Peyer's patch (tissue), 4 donors: ENCODE data around the gene KCNQ2.

ENCODE experiments used
- POLR2A ChIP-seq, 2 donors: fragments of 450-650 bp; IDR thresholded peaks; one replicate each; pipeline ENCODE4 v1.5.1; 2017; ENCODE audit warnings: antibody characterized with exemption in 2 of 2, mild to moderate bottlenecking in 2 of 2, moderate library complexity in 2 of 2
- TF ChIP-seq, protein P1 (sequence below), 6 experiments: fragments of 450-650 bp in 4 of 6; fragments of 200-600 bp in 2 of 6; sonication (generic) in 1 of 6; IDR thresholded peaks; one replicate each; pipeline ENCODE4 v1.5.1; 2017 to 2019; ENCODE audit warnings: antibody characterized with exemption in 6 of 6, mild to moderate bottlenecking in 3 of 6, moderate library complexity in 1 of 6

DNA sequence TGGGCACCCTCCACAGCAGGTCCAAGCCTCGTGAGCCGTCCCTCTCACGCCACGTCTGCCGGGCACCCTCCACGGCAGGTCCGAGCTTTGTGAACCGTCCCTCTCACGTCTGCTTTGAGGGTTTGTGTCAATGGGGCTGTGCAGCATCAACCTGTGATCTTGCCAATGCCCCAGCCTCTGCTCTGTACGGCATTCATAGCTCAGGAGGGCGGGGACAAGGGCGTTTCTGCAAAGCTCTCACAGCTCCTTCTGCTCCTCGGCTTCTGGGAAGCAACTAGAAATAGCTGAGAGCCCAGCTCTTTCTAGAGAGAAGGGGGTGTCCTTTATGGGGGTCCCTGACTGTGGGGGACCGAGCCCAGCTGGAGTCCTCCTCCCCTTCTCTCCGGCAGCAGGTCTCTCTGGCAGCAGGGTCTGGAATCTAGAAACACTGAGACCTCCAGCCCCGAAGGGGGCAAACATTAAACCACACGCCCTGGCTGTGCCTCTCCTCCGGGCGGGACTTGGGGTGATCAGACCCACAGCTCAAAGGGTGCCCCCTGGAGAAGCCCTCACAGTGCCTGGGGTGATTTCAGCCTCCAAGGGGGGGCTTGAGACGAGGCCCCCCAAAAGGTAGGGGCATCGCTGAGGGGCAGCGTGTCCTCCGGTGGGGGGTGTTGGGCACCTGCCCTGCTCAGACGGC, 70.1 kb downstream of the KCNQ2 start:
- TF ChIP-seq, protein P1, sequence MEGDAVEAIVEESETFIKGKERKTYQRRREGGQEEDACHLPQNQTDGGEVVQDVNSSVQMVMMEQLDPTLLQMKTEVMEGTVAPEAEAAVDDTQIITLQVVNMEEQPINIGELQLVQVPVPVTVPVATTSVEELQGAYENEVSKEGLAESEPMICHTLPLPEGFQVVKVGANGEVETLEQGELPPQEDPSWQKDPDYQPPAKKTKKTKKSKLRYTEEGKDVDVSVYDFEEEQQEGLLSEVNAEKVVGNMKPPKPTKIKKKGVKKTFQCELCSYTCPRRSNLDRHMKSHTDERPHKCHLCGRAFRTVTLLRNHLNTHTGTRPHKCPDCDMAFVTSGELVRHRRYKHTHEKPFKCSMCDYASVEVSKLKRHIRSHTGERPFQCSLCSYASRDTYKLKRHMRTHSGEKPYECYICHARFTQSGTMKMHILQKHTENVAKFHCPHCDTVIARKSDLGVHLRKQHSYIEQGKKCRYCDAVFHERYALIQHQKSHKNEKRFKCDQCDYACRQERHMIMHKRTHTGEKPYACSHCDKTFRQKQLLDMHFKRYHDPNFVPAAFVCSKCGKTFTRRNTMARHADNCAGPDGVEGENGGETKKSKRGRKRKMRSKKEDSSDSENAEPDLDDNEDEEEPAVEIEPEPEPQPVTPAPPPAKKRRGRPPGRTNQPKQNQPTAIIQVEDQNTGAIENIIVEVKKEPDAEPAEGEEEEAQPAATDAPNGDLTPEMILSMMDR (IDR thresholded peaks at IDR 0.05), result no peak
- TF ChIP-seq POLR2A (IDR thresholded peaks at IDR 0.05), result no peak
